Stimulated activated CD8-positive, alpha-beta memory T cell treated with anti-CD3 and anti-CD28 coated beads, Interleukin-4, amount 100 ng/mL, for 1 hour (primary cell): Measurements from ENCODE around the gene LIPC.

Experiments used
- DNase-seq, 2 donors: peaks; one replicate each; pipeline ENCODE4 v3.0.0-alpha.2; 2020; ENCODE audit warnings: low read depth in 2 of 2, low spot score in 1 of 2

The LIPC gene

GRCh38 chr15:58405865-58406264, 25.9 kb upstream of the LIPC start:
- DNase-seq, result no peak

- no peak for DNase-seq
Observed at GRCh38 chr15:58406811-58407210, 25.0 kb upstream of the LIPC start.

GRCh38 chr15:58407236-58407775, 24.5 kb upstream of the LIPC start:
- no peak for DNase-seq

GRCh38 chr15:58407778-58408177, 24.0 kb upstream of the LIPC start:
- no peak for DNase-seq

GRCh38 chr15:58409861-58410260, 21.9 kb upstream of the LIPC start:
- DNase-seq, result no peak

- peak in 1 of 2 donors; percentile 11 for DNase-seq
Observed at GRCh38 chr15:58410353-58410752, 21.4 kb upstream of the LIPC start.

GRCh38 chr15:58413253-58413652, 18.5 kb upstream of the LIPC start:
- no peak for DNase-seq

GRCh38 chr15:58415636-58416035, 16.2 kb upstream of the LIPC start:
- no peak for DNase-seq

- no peak for DNase-seq
Observed at GRCh38 chr15:58416963-58417362, 14.8 kb upstream of the LIPC start.

GRCh38 chr15:58418135-58418534, 13.7 kb upstream of the LIPC start:
- DNase-seq, result no peak

- DNase-seq, result no peak
Observed at GRCh38 chr15:58419803-58420524, 11.8 kb upstream of the LIPC start.

GRCh38 chr15:58420579-58421043, 11.2 kb upstream of the LIPC start:
- DNase-seq, result no peak

- DNase-seq, result no peak
Observed at GRCh38 chr15:58423205-58423604, 8.6 kb upstream of the LIPC start.

GRCh38 chr15:58423831-58424608, 7.8 kb upstream of the LIPC start:
- DNase-seq, result no peak

GRCh38 chr15:58424722-58425121, 7.1 kb upstream of the LIPC start:
- no peak for DNase-seq

- no peak for DNase-seq
Observed at GRCh38 chr15:58425185-58425584, 6.6 kb upstream of the LIPC start.

- no peak for DNase-seq
Observed at GRCh38 chr15:58425834-58426233, 6.0 kb upstream of the LIPC start.

GRCh38 chr15:58426501-58426900, 5.3 kb upstream of the LIPC start:
- DNase-seq, result no peak

- DNase-seq, result no peak
Observed at GRCh38 chr15:58427987-58428386, 3.8 kb upstream of the LIPC start.

- DNase-seq, result no peak
Observed at GRCh38 chr15:58430224-58430787, 1.5 kb upstream of the LIPC start.

- no peak for DNase-seq
Observed at GRCh38 chr15:58432401-58432800, 610 bp downstream of the LIPC start.
